GM18520 (cell line): ENCODE measurements around the gene PCDHB6.
"Not testable (repeated sequence)": the region's sequence is repeated elsewhere in the genome, so short reads cannot be mapped to it uniquely, and the experiment has no call there.

Source experiments
- ATAC-seq: cut with Tn5 transposase; IDR thresholded peaks from one replicate; pipeline ENCODE4 v1.9.1; 2021; ENCODE audit not compliant: unreplicated experiment

Gene PCDHB6

GRCh38 chr5:141149812-141150211 lies at the start of gene PCDHB6:
PCDHB6 (plus strand) TSS chr5:141150057; CDS start chr5:141150258, 201 bp downstream.
- ATAC-seq = no peak

GRCh38 chr5:141100243-141100805 lies 49.5 kb upstream of the PCDHB6 start, which contains the start of gene PCDHB3:
PCDHB3 (plus strand) TSS chr5:141100473; CDS start chr5:141100650, 177 bp downstream.
- ATAC-seq = no peak

GRCh38 chr5:141101059-141101458 lies 48.8 kb upstream of the PCDHB6 start:
- no peak for ATAC-seq

GRCh38 chr5:141102070-141102469 lies 47.8 kb upstream of the PCDHB6 start:
- ATAC-seq = not testable (repeated sequence)

GRCh38 chr5:141102471-141102870 lies 47.4 kb upstream of the PCDHB6 start:
- not testable (repeated sequence) for ATAC-seq

- ATAC-seq = no peak
Observed at GRCh38 chr5:141105350-141105749, 44.5 kb upstream of the PCDHB6 start.

- ATAC-seq = no peak
Observed at GRCh38 chr5:141119250-141119649, 30.6 kb upstream of the PCDHB6 start.

- no peak for ATAC-seq
Observed at GRCh38 chr5:141121563-141121962, 28.3 kb upstream of the PCDHB6 start, which contains the start of gene PCDHB4. PCDHB4 (plus strand) TSS chr5:141121818; CDS start chr5:141121999, 181 bp downstream.

GRCh38 chr5:141121985-141122384 lies 27.9 kb upstream of the PCDHB6 start:
- no peak for ATAC-seq

- not testable (repeated sequence) for ATAC-seq
Observed at GRCh38 chr5:141123396-141124135, 26.3 kb upstream of the PCDHB6 start.

GRCh38 chr5:141127305-141127704 lies 22.6 kb upstream of the PCDHB6 start:
- ATAC-seq = no peak

GRCh38 chr5:141135030-141135717 lies 14.7 kb upstream of the PCDHB6 start, which contains the start of gene PCDHB5:
PCDHB5 (plus strand) TSS chr5:141135206; CDS start chr5:141135435, 229 bp downstream.
- ATAC-seq = no peak

- ATAC-seq = no peak
Observed at GRCh38 chr5:141135718-141136266, 14.1 kb upstream of the PCDHB6 start.

GRCh38 chr5:141137346-141137745 lies 12.5 kb upstream of the PCDHB6 start:
- ATAC-seq = not testable (repeated sequence)

- no peak for ATAC-seq
Observed at GRCh38 chr5:141150224-141150992, 551 bp downstream of the PCDHB6 start.

- ATAC-seq = no peak
Observed at GRCh38 chr5:141150993-141151325, 1.1 kb downstream of the PCDHB6 start.

- ATAC-seq = not testable (repeated sequence)
Observed at GRCh38 chr5:141151632-141152031, 1.8 kb downstream of the PCDHB6 start.

- ATAC-seq = not testable (repeated sequence)
Observed at GRCh38 chr5:141152096-141152495, 2.2 kb downstream of the PCDHB6 start.

- ATAC-seq = no peak
Observed at GRCh38 chr5:141155540-141156374, 5.9 kb downstream of the PCDHB6 start.

- ATAC-seq = not testable (repeated sequence)
Observed at GRCh38 chr5:141157356-141157755, 7.5 kb downstream of the PCDHB6 start.
